GM10248 (cell line): Measurements from ENCODE around the gene PDZRN4.

Experiments
- CTCF ChIA-PET: fragments of 300-600 bp; sonication (Branson Sonifier 250); formaldehyde crosslinking; extraction: SDS; loops from one replicate; lab custom pipeline; 2021; ENCODE audit warnings: antibody characterized with exemption; lab: Yijun Ruan, JAX
- POLR2A ChIA-PET: fragments of 350-650 bp; sonication (Branson Sonifier 250); formaldehyde crosslinking; extraction: SDS; loops from one replicate; lab custom pipeline; 2020; ENCODE audit warnings: antibody characterized with exemption; lab: Yijun Ruan, JAX
- DNase-seq: peaks from one replicate; pipeline ENCODE4 v3.0.0; 2012; ENCODE audit errors: extremely low spot score
- CTCF ChIP-seq: IDR thresholded peaks from 2 replicates; pipeline ENCODE4 v1.5.1; 2012; ENCODE audit warnings: mild to moderate bottlenecking, low read depth; ENCODE audit errors: extremely low read depth, missing control alignments, control extremely low read depth

The PDZRN4 gene

GRCh38 chr12:41515953-41516352 is 327.8 kb downstream of the PDZRN4 start:
- CTCF ChIA-PET: interaction anchor here (2.1 kb wide), 1 partner anchor 7 kb away, joined by 4 read pairs; no protein-coding TSS in a partner anchor
- DNase-seq: no peak

GRCh38 chr12:41520869-41521268 is 332.7 kb downstream of the PDZRN4 start:
- CTCF ChIA-PET: no interaction called here
- POLR2A ChIA-PET: no interaction called here
- no peak for DNase-seq
- no peak for TF ChIP-seq CTCF

More at GRCh38 chr12:41515953-41516352, 327.8 kb downstream of the PDZRN4 start:
- POLR2A ChIA-PET: no interaction called here
- no peak for TF ChIP-seq CTCF

- ChIA-PET POLR2A (no interaction called here), CTCF (interaction anchor here (1.0 kb wide), 1 partner anchor 10 kb away, joined by 3 read pairs; no protein-coding TSS in a partner anchor)
- peak; percentile 15 for DNase-seq
- no peak for TF ChIP-seq CTCF
Observed at GRCh38 chr12:41521872-41522379, 333.8 kb downstream of the PDZRN4 start.

GRCh38 chr12:41527062-41527461 is 338.9 kb downstream of the PDZRN4 start:
- DNase-seq: no peak
- POLR2A ChIA-PET: no interaction called here
- no peak for TF ChIP-seq CTCF
- CTCF ChIA-PET: no interaction called here

- DNase-seq: no peak
- TF ChIP-seq CTCF: no peak
- ChIA-PET POLR2A (no interaction called here), CTCF (no interaction called here)
Observed at GRCh38 chr12:41527534-41528116, 339.5 kb downstream of the PDZRN4 start.

GRCh38 chr12:41528874-41529273 is 340.8 kb downstream of the PDZRN4 start:
- ChIA-PET CTCF (no interaction called here), POLR2A (no interaction called here)
- no peak for TF ChIP-seq CTCF
- no peak for DNase-seq
